Hematopoietic multipotent progenitor cell treated with erythropoietin and hydrocortisone succinate and interleukin-3 and kit ligand, for 6 days (in vitro differentiated cells): Measurements from ENCODE around the gene MGRN1.

ENCODE experiments used
- DNase-seq: peaks from one replicate; pipeline ENCODE4 v3.0.0-alpha.2; 2015

Gene MGRN1

DNA sequence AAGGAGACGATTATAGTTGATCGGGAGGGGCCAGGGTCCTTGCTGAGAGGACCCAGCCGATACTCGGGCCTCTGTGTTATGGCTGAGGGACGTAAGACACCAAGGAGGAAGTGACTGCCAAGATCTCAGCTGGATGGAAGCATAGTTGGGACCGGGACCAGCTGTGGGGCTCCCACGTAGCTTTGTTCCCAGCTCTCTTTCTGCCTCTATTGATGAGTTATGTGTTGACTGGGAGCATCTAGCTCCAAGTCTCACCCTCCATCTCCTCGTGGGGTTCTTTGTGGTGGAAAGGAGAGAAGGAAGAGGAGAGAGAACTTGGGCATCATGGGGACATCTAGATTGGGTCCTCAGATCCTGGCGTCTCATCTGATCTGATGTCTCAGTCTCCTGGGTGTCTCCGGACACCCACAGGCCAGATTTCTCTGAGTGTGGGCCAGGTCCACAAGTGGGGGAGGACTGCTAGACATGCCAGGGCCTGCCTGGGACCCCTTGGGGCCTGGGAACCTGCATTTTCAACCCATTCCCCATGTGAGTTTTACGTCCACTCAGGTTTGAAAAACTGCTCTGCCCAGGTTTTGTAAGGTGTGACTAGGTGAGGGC is 1.0 kb downstream of the MGRN1 start:
- no peak for DNase-seq

DNA sequence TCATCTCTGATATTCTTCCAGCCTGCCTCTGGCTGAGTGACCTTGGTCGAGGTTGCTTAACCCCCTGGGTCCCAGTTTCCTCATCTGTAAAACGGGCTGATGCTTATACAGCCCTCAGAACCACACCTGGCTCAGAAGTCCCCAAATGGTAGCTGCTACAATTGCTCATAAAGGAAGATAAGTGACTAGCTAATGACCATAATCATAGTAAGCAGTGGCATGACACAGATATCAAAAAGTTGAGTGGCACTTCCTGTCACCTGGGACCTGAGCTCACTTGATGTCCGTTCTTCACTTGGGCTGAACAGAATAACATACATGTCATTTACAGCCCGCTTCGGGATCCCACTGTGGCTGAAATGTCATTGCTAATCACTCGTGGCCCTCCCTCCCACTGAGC is 1.8 kb downstream of the MGRN1 start:
- DNase-seq = no peak

DNA sequence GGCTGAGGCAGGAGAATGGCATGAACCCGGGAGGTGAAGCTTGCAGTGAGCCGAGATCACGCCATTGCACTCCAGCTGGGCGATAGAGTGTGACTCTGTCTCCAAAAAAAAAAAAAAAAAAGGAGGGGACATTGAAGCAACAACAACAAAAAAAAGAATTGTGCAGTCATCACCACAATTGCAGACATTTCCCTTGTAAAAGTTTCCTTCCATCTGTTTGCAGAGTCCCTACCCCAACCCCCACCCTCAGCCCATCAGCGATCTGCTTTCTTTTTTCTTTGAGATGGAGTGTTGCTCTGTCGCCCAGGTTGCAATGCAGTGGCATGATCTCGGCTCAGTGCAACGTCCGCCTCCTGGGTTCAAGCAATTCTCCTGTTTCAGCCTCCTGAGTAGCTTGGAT is 3.7 kb downstream of the MGRN1 start:
- no peak for DNase-seq

DNA sequence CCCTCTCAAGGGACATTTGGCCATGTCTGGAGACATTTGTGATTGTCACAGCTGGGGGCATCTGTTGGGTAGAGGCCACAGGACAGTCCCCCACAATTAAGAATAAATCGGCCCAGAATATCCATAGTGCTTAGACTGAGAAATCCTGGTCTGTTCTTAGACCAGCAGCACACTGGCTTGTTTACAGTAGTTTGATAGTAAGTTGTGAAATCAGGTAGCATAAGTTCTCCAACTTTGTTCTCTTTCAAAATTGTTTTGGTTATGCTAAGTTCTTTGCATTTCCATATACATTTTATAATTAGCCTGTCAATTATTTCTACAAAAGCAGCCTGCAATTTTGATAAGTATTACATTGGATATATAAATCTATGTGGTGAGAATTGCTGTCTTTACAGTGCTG is 6.8 kb downstream of the MGRN1 start:
- DNase-seq = no peak

DNA sequence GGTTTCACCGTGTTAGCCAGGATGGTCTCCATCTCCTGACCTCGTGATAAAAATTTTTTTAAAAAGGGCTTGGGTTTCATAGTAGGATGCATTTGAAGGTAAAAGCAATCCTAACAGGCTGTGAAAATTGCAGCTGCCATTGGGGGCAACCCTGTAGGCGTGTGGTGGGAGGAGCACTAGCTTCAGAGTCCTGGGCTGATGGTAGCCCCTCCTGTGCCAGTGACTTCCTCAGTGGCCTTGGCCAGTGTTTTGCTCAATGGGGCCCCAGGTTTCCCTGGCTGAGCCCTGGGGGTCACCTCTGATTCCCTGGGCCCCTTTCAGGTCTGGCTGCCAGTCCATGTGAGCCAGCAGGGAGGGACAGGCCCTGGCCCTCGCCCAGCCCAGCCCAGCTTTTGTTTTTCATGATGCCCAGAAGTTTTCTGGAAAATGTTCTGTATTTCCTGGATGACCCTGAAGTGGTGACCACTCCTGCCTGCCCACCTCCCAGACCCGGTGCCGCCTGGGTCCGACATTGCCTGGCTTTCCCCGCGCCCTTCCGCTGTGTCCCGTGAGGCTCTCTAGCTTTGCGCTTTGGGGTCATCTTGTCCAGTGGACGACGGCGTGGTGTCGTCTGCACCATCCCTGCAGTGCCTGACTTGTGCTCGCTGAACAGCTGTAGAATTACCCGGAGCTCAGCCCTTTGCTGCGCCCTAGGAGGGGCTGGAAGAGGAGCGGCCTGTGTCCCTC is 9.4 kb downstream of the MGRN1 start:
- no peak for DNase-seq

DNA sequence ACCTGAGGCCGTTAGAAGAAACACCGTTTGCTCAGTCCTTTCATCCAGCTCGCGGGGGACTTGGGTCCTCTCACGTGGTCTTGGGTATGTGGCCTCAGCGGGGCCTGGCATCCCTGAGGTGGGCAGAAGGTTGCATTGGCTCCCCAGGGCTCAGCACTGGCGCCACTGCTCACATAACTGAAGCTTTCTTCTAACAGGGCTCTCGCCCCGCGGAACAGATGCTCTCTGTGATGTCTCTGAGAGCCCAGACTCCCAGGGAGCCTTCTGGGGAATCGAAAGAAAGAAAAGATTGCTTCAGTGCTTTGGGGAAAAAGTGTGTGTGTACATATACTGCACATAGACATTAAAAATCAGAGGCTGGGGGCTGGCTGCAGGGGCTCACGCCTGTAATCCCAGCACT is 10.1 kb downstream of the MGRN1 start:
- DNase-seq = no peak

DNA sequence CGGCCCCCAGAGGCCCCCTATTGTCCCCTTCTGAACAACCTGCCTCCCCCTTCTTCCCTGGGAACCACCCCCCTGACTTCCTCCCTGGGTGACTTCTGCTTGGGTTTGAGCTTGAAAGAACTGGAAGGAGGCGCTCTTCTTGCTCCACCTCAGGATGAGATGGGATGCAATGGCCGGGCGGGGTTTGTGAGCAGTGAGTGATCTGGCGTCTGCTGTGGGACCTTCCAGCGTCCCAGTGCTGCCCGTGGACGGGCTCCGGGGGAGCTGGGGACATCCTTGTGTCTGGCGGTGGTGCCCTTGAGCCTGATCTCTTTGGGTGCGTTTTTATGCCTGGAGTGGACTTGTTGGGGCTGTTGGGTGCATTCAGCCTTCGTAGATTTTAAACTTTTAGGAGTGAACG is 11.6 kb downstream of the MGRN1 start:
- no peak for DNase-seq

DNA sequence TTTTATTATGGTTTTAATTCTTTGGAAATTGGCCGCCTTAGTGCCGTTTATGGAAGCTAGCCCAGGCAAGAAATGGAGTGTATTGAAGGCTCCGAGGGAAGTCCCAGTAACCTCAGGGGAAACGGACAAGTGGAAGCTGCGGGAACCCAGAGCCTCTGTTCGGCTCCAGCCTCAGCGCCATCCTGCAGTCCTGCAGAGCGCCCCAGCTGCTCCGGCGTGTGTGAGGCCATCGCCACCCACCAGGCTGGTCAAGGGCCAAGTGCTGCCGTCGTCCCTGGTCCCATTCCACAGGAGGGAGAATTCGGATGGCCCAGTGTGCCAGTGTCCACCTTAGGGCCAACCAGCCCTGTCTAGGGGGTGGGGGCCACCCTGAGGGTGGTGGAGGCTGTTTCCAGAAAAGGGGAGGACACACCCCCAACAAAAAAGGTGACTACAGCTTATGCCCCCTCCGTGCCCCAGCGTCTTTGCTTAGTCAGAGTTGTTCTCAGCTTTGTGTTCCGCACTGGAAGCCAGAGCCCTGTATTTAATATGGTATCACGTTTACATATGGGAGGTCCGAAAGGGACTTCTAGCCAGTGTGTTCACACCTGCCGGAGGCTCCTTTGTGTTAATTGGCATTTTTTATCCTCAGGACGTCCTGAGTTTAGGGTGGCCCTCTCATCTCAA is 13.0 kb downstream of the MGRN1 start:
- no peak for DNase-seq

DNA sequence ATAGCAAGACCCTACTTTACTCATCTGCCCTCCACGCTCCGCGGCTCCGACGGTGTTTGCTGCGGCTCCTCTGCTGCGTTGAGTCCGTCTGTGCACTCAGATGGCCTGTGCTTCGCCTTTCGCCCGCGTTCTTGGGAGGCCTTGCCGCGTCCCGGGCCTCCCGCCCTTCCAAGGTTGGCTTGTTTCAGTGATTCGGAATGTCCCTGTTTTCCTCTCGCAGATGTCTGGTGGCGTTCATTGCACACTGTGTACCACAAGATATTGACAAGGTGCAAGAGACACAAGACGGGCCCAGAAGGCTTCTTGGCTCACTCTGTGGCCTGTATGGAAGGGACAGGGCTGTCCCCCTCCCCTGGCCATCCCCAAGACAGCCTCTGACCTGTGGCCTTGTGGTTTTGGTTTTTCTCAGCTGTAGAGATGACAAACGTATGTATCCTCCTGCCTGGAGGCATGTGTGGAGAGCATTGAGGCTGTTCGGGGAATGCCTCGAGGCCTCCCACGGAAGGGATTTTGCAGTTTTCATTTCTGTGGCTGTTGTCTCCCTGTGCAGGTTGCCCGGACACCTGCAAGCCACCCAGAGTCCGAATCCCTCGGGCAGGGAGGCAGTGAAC is 15.4 kb downstream of the MGRN1 start:
- DNase-seq = no peak

DNA sequence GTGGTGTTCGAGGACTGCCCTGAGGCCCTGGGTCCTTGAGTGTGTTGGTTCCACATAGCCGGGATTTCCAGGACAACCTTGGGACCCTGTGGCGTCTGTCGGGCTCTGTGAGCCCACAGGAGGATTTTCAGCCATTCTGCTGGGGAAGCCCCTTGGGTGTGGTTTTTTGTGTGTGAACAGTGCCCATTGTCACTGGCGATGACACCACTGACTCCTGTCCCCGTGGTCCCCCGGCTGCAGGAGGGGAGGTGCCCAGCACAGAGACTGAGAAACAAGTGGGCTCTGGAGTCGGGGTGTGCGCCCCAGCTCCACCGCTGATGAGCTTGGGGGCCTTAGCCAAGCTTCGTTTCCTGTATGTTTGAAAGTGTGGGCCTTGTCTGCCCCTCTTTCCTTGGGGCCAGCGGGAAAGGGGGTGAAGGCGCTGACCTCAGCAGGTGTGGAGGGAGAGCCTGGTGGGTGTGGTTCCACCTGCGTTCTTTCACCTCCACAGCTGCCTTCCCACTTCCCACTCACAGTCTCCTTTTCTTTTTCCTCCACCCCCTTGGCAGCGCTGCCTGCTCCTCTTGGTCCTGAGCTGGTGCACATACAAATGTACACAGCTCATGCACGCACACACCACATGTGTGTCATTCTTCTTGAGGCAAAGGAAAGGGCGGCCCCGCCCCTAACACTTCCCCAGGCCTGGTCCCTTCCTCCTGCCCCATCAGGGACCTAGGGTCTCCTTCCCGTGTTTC is 16.1 kb downstream of the MGRN1 start:
- DNase-seq = no peak

DNA sequence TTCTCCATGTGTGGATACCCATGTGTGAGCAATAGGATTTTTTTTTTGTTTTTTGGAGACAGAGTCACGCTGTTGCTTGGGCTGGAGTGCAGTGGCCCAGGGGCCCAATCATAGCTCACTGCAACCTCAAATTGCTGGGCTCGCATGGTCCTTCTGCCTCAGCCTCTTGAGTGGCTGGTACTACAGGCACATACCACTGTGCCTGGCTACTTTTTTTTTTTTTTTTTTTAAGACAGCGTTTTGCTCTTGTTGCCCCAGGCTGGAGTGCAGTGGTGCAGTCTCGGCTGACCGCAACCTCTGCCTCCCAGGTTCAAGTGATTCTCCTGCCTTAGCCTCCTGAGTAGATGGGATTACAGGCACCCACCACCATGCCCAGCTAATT is 16.7 kb downstream of the MGRN1 start:
- DNase-seq = no peak

DNA sequence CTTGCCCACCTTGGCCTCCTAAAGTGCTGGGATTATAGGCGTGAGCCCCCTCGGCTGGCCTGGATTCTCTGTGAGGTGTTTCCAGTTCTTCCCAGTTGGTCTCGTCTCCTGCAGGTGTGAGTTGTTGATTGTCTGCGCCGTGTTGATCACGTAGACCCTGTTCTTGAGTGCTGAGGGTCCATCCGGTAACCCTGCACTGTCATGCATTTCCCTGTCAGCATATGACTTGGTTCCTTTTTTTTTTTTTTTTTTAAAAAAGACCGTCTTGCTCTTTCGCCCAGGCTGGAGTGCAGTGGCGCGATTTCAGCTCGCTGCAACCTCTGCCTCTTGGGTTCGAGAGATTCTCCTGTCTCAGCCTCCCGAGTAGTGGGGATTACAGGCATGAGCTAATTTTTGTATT is 17.3 kb downstream of the MGRN1 start:
- DNase-seq = peak; percentile 19

DNA sequence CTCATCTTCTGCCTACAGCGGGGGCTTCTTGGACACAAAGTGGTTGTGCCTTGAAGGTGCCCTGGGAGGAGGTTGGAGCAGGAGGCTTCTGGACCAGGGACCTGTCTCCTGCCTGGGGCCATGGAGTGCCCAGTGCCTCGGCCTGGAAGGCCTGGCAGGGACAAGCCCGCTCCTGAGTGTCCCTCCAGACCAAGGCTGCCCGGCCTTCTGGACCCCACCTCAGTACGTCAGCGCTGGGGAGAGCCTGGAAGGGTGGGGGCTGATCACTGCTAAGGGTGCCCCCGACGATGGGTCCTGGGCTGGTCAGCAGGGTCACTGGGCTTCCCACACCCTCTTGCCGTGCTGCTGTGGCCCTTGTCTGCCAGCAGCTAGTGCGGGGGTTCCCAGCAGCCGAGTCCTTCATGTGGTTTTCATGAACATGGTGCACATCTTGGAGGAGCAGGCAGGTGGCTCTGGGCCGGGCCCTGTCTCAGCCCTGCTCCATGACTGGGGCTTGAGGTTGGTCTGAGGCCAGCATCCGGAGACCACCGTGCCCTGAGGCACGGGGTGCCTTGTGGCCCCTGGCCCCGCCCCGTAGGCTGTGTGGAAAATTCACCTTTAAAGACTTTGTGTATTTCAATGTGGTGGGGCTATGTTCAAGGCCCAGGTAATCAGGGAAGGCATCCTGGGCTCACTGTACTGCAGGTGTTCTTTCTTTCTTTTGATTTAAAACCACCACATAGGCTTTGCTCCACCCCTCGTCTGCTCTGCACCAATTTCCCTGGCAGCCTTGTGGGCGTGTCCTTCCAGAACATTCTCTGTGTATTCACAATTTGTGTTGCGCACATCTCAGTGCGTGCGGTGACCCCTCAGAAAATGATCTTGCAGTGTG is 22.4 kb downstream of the MGRN1 start:
- no peak for DNase-seq

DNA sequence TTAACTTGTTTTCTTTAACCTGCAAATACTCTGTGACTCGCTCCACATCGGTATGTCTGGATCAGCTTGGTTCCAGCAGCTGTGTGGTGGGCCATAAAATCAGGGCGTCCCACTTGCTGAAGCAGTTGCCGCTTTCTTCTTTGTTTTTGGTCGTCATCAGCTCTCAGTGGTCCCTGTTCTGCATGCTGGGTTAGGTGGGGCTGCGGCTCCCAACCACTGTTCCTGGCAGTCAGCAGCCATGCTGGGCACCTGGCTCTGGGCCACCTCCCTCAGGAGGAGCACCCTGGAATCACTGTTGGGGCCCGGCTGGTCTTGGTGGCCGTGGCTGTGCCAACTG is 23.0 kb downstream of the MGRN1 start:
- DNase-seq = no peak

DNA sequence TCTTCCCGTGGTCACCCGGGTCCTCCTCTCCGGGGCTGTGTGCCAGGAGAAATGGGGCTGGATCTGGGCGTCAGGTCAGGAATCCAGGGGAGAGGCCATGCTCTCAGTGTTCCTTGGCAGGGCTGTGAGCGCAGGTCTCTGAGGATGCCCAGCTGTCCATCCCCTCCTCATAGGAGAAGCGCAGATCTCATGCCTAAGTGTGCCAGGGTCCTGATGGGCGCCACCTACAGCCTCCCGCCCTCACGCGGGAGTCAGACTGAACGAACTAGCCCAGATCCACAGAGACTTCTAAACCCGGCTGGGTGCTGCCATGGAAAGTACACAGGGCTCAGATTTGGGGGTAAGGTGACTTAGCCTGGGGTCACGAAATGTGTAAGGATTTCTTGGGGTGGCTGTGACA is 24.3 kb downstream of the MGRN1 start:
- DNase-seq = peak; percentile 19

DNA sequence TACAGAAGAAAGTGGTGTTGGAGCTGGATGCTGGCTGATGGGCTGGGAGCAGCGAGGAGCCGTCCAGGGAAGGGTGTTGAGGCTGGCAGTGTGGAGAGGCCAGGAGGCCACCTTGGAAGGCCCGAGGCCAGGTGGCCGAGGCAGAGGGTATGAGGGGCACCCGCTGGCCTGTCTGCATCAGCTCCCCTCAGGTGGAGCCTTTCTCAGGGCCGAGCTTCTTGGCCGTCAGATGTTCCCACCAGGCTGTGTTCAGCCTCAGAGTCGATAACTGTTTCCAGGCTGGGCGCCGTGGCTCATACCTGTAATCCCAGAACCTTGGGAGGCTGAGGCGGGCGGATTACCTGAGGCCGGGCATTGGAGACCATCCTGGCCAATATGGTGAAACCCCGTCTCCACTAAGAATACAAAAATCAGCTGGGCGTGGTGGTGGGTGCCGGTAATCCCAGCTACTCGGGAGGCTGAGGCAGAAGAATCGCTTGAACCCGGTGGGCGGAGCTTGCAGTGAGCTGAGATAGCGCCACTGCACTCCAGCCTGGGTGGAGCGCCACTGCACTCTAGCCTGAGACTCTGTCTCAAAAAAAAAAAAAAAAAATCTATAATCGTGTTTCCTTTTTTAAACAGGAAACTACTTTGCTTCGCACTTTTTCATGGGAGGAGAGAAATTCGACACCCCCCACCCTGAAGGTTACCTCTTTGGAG is 25.3 kb downstream of the MGRN1 start:
- peak; percentile 38 for DNase-seq

DNA sequence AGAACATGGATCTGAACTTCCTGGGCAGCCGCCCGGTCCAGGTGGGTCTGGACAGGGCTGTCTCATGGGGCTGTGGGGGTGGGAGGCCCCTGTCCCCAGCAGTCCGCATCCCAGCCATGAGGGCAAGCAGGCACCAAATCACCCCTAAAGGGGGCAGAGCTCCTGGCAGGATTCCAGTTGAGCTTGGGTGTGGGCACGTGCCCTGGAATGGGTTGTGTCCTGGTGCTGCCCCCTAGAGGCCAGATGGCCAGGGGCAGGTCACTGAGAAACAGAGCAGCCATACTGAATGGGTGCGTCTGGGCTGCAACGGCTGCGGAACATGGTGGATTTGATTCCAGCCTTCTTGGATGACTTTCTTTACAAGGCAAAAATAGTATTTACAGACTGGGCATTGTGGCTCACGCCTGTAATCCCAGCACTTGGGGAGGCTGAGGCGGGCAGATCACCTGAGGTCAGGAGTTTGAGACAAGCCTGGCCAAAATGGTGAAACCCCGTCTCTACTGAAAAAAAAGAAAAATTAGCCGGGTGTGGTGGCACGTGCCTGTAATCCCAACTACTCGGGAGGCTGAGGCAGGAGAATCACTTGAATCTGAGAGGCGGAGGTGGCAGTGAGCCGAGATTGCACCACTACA is 25.9 kb downstream of the MGRN1 start:
- DNase-seq = peak; percentile 94

DNA sequence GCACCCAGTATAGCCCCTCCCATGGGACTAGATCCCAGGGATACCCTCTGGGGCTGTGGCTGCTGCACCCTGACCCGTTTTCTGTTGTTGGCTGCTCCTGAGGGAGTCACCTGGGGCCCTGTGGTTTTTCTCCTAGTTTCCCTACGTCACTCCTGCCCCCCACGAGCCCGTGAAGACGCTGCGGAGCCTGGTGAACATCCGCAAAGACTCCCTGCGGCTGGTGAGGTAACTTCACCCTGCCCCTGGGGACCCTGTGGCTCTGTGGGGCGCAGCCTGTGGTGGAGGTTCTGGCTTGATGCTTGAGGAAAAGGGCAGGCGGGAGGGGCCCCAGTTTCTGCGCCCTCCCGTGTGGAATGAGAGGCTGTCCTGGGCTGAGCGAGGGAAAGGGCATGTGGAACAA is 27.2 kb downstream of the MGRN1 start:
- DNase-seq = no peak

DNA sequence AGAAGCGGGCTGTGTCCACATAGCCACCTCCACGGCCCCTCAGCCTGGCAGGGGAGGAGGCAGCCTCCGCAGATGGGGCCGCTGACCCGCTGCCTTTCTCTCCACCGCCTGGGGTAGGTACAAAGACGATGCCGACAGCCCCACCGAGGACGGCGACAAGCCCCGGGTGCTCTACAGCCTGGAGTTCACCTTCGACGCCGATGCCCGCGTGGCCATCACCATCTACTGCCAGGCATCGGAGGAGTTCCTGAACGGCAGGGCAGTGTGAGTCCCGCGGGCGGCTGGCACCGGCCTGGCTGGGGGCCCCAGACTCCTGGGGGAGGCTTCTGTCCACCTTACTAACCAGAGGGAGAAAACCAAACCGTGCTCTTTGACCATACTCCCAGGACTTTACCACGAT is 27.9 kb downstream of the MGRN1 start:
- DNase-seq = no peak

DNA sequence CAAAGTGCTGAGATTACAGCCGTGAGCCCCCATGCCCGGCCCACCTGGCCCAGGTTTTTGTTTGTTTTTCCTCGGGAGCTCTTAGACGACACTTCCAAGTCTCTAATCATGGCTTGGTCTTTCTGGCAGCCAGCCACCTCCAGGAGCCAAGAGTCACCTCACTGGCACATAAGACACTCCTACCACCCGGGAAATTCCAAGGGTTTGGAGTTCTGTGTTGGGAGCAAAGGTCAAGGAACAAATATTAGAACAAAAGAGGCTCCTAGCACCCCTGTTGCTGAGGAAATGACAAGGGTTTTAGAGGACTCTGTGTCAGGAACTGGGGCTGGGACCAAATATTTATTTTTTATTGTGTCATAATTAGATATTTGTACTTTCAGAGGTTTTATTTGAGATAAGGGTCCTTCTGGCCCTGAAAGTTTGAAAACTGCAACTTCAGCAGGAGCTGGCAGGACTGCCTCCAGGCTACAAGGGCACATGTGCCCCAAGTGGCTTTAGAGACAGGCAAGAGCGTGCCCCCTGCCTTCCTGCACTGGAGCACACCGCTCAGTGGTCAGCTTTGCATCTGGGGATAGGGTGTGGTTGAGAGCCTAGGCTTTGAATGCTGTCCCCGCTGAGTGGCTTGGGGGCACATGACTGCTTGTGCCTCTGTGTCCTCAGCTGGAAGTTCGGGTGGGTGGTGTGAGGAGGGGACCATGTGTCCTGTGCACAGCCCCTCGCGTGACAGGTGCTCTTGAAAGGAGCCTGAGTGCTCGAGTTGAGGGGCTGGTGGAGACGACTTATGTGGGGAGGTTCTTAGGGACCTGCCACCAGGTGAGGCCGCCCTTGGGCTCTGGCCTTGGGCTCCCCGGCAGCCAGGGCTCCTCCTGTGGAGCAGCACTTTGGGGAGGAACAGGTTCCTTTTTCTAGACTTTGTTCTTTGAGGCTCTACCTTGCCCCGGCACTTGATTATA is 29.7 kb downstream of the MGRN1 start:
- DNase-seq = no peak
